A673 (cell line): ENCODE data around the gene SIK3. TPM values are rescaled to one million over a fixed set of nuclear protein-coding genes. Genes with fewer than 3 reads are reported as not detected.

Experiments used
- BruUV-seq: library from RNA; stranded (reverse); fragments of 400-500 nt; replicated peaks from 2 replicates; lab custom pipeline; 2021; lab: Mats Ljungman, UMichigan
- CTCF ChIA-PET: fragments of 300-600 bp; sonication (Branson Sonifier 250); formaldehyde crosslinking; loops from one replicate; lab custom pipeline; 2022; ENCODE audit warnings: antibody characterized with exemption; lab: Charles Lee
- POLR2A ChIA-PET: fragments of 300-600 bp; sonication (Branson Sonifier 250); formaldehyde crosslinking; loops from one replicate; lab custom pipeline; 2022; ENCODE audit warnings: antibody characterized with exemption; ENCODE audit not compliant: low non-redundant PET; lab: Charles Lee
- DNase-seq: peaks from one replicate; pipeline ENCODE4 v3.0.0-alpha.2; 2015; ENCODE audit warnings: low spot score
- H3K27ac ChIP-seq: fragments of 200-600 bp; sonication (generic); 2 replicates; pipeline ENCODE4 v1.5.1; 2016; ENCODE audit warnings: mixed run types, low read depth, mild to moderate bottlenecking, mixed read lengths, antibody characterized with exemption, low read length; ENCODE audit not compliant: poor library complexity, severe bottlenecking
- H3K27me3 ChIP-seq: fragments of 200-600 bp; sonication (generic); replicated peaks from 2 replicates; pipeline ENCODE4 v1.6.1; 2017; ENCODE audit warnings: mixed run types, low read depth, mild to moderate bottlenecking, mixed read lengths, antibody characterized with exemption, low read length; ENCODE audit not compliant: insufficient read depth, poor library complexity
- H3K36me3 ChIP-seq: fragments of 200-600 bp; sonication (generic); 2 replicates; pipeline ENCODE4 v1.6.1; 2016; ENCODE audit warnings: mixed run types, mild to moderate bottlenecking, mixed read lengths, antibody characterized with exemption, low read length; ENCODE audit not compliant: insufficient read depth, poor library complexity, severe bottlenecking
- H3K4me1 ChIP-seq: fragments of 200-600 bp; sonication (generic); 2 replicates; pipeline ENCODE4 v1.6.1; 2017; ENCODE audit warnings: mixed run types, mild to moderate bottlenecking, mixed read lengths, antibody characterized with exemption, low read length; ENCODE audit not compliant: insufficient read depth, poor library complexity, severe bottlenecking
- H3K4me3 ChIP-seq: fragments of 200-600 bp; sonication (generic); 2 replicates; pipeline ENCODE4 v1.5.1; 2016; ENCODE audit warnings: low read depth, mixed run types, mild to moderate bottlenecking, mixed read lengths, low read length; ENCODE audit not compliant: poor library complexity, severe bottlenecking
- H3K9me3 ChIP-seq: fragments of 200-600 bp; sonication (generic); 2 replicates; pipeline ENCODE4 v1.6.1; 2016; ENCODE audit warnings: mixed run types, low read depth, mild to moderate bottlenecking, mixed read lengths, antibody characterized with exemption, low read length; ENCODE audit not compliant: poor library complexity, severe bottlenecking
- EZH2 ChIP-seq: fragments of 200-600 bp; sonication (generic); IDR thresholded peaks from 2 replicates; pipeline ENCODE4 v1.6.1; 2017; ENCODE audit warnings: borderline replicate concordance, low read depth, mild to moderate bottlenecking, mixed read lengths, antibody characterized with exemption, low read length; ENCODE audit not compliant: poor library complexity, severe bottlenecking
- intact Hi-C: fragments of 100-400 bp; cut with micrococcal nuclease; formaldehyde crosslinking; loops from one replicate; pipeline ENCODE4 v1.10.0; 2022; ENCODE audit not compliant: unreplicated experiment
- total RNA-seq: library from RNA; stranded (reverse); gene quantifications from 2 replicates; pipeline ENCODE4 v1.2.3, GENCODE V29; 2021
- TF ChIP-seq, protein P1 (sequence below): fragments of 300-800, 200-600 bp; sonication (generic); conservative IDR thresholded peaks from 2 replicates; pipeline ENCODE4 v1.5.1; 2017; ENCODE audit warnings: low read depth, mild to moderate bottlenecking, antibody characterized with exemption, low read length, moderate library complexity, mixed read lengths

Gene SIK3
- total RNA-seq, 1 experiment from 2014 or later, result 81.7 TPM

DNA sequence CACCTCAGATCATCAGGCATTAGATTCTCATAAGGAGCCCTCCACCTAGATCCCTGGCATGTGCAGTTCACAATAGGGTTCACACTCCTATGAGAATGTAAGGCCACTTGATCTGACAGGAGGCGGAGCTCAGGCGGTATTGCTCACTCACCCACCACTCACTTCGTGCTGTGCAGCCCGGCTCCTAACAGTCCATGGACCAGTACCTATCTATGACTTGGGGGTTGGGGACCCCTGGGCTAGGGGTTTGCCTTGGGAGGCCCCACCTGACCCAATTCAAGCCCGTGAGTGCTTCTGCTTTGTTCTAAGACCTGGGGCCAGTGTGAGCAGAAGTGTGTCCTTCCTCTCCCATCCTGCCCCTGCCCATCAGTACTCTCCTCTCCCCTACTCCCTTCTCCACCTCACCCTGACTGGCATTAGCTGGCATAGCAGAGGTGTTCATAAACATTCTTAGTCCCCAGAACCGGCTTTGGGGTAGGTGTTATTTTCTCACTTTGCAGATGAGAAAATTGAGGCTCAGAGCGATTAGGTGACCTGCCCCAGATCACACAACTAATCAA lies 266.4 kb downstream of the SIK3 start:
- no peak overlapping the region for H3K4me3 ChIP-seq
- H3K4me1 ChIP-seq, result peaks cover 12% of the 10 kb centered on the region
- H3K27me3 ChIP-seq, result no peaks in the 10 kb centered on the region
- BruUV-seq, result no TSS peak
- DNase-seq, result no peak
- intact Hi-C loops, result no loop called here
- POLR2A ChIA-PET, result no interaction called here
- H3K9me3 ChIP-seq, result no peaks in the 10 kb centered on the region
- no peaks in the 10 kb centered on the region for H3K36me3 ChIP-seq
- TF ChIP-seq, protein P1, sequence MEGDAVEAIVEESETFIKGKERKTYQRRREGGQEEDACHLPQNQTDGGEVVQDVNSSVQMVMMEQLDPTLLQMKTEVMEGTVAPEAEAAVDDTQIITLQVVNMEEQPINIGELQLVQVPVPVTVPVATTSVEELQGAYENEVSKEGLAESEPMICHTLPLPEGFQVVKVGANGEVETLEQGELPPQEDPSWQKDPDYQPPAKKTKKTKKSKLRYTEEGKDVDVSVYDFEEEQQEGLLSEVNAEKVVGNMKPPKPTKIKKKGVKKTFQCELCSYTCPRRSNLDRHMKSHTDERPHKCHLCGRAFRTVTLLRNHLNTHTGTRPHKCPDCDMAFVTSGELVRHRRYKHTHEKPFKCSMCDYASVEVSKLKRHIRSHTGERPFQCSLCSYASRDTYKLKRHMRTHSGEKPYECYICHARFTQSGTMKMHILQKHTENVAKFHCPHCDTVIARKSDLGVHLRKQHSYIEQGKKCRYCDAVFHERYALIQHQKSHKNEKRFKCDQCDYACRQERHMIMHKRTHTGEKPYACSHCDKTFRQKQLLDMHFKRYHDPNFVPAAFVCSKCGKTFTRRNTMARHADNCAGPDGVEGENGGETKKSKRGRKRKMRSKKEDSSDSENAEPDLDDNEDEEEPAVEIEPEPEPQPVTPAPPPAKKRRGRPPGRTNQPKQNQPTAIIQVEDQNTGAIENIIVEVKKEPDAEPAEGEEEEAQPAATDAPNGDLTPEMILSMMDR, result no peak
- TF ChIP-seq EZH2, result no peak
- CTCF ChIA-PET, result no interaction called here
- H3K27ac ChIP-seq, result no peak overlapping the region

DNA sequence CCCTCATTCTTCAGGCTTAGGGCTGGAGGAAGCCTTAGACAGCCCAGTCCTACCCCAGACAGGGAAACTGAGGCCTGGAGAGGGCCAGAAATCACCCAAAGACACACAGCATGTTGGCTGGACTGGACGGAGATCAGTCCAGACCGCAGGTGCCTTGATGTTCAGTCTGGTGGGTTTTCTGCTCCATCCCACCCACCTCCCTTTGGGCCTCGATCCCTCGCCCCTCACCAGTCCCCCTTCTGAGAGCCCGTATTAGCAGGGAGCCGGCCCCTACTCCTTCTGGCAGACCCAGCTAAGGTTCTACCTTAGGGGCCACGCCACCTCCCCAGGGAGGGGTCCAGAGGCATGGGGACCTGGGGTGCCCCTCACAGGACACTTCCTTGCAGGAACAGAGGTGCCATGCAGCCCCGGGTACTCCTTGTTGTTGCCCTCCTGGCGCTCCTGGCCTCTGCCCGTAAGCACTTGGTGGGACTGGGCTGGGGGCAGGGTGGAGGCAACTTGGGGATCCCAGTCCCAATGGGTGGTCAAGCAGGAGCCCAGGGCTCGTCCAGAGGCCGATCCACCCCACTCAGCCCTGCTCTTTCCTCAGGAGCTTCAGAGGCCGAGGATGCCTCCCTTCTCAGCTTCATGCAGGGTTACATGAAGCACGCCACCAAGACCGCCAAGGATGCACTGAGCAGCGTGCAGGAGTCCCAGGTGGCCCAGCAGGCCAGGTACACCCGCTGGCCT lies 267.9 kb downstream of the SIK3 start:
- ChIA-PET POLR2A (no interaction called here), CTCF (no interaction called here)
- no peak for TF ChIP-seq EZH2
- H3K27me3 ChIP-seq, result no peaks in the 10 kb centered on the region
- intact Hi-C loops, result no loop called here
- no peaks in the 10 kb centered on the region for H3K36me3 ChIP-seq
- H3K27ac ChIP-seq, result no peak overlapping the region
- H3K9me3 ChIP-seq, result no peaks in the 10 kb centered on the region
- H3K4me3 ChIP-seq, result no peak overlapping the region
- no TSS peak for BruUV-seq
- peaks cover 9% of the 10 kb centered on the region for H3K4me1 ChIP-seq
- no peak for DNase-seq

DNA sequence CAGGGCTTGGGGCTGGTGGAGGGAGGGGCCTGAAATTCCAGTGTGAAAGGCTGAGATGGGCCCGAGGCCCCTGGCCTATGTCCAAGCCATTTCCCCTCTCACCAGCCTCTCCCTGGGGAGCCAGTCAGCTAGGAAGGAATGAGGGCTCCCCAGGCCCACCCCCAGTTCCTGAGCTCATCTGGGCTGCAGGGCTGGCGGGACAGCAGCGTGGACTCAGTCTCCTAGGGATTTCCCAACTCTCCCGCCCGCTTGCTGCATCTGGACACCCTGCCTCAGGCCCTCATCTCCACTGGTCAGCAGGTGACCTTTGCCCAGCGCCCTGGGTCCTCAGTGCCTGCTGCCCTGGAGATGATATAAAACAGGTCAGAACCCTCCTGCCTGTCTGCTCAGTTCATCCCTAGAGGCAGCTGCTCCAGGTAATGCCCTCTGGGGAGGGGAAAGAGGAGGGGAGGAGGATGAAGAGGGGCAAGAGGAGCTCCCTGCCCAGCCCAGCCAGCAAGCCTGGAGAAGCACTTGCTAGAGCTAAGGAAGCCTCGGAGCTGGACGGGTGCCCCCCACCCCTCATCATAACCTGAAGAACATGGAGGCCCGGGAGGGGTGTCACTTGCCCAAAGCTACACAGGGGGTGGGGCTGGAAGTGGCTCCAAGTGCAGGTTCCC lies 268.6 kb downstream of the SIK3 start, which contains the start of gene APOC3:
TSS of gene APOC3 (plus strand) at position 383 of the 659 bp plus-strand sequence. CDS start 676 bp downstream, outside the sequence.
- TF ChIP-seq, protein P1, result no peak
- no peak for TF ChIP-seq EZH2
- peak; percentile 30 for DNase-seq
- intact Hi-C loops, result no loop called here
- ChIA-PET POLR2A (no interaction called here), CTCF (no interaction called here)
- peaks cover 6% of the 10 kb centered on the region for H3K4me1 ChIP-seq
- H3K27ac ChIP-seq, result no peak within 1 kb of the TSS
- H3K9me3 ChIP-seq, result no peaks in the 10 kb centered on the region
- no peaks in the 10 kb centered on the region for H3K36me3 ChIP-seq
- BruUV-seq, result no TSS peak
- no peak within 1 kb of the TSS for H3K4me3 ChIP-seq
- no peaks in the 10 kb centered on the region for H3K27me3 ChIP-seq
